ENCODE results near the gene GRIN2C.
A peak's percentile ranks its signal among the peaks of the same experiment; 100 is the strongest.

GRIN2C gene

GRCh38 chr17:74863420-74864296, 4.0 kb upstream of the GRIN2C start:
- POLR2A ChIA-PET = no interaction called here

GRCh38 chr17:74862919-74863318, 3.2 kb upstream of the GRIN2C start:
- no peak for TF ChIP-seq CTCF (IDR thresholded peaks at IDR 0.05; ENCODE audit: control extremely low read depth, extremely low read depth, low read depth, missing control alignments)
- POLR2A ChIA-PET = no interaction called here
- CTCF ChIA-PET = interaction anchor here (0.6 to 12.9 kb wide), 29 partner anchors 8 to 492 kb away, joined by 3 to 248 read pairs (median 5); partner anchors contain the start of genes FDXR, NAT9 and RAB37

More at GRCh38 chr17:74863420-74864296, 4.0 kb upstream of the GRIN2C start:
- CTCF ChIA-PET = interaction anchor here (0.8 to 12.9 kb wide), 21 partner anchors 10 to 207 kb away, joined by 3 to 248 read pairs (median 10); partner anchors contain the start of genes FDXR, OTOP2 and RAB37
- DNase-seq (ENCODE audit: extremely low spot score) = no peak
- no peak for TF ChIP-seq CTCF (IDR thresholded peaks at IDR 0.05; ENCODE audit: control extremely low read depth, extremely low read depth, low read depth, missing control alignments)

GRCh38 chr17:74862108-74862901, 2.6 kb upstream of the GRIN2C start:
- POLR2A ChIA-PET = interaction anchor here (0.6 kb wide), 1 partner anchor 70 kb away, joined by 3 read pairs; no protein-coding TSS in a partner anchor
- TF ChIP-seq CTCF (IDR thresholded peaks at IDR 0.05; ENCODE audit: control extremely low read depth, extremely low read depth, low read depth, missing control alignments) = peak; percentile 69
- peak; percentile 74 for DNase-seq (ENCODE audit: extremely low spot score)
- CTCF ChIA-PET = interaction anchor here (0.6 to 12.9 kb wide), 26 partner anchors 8 to 491 kb away, joined by 3 to 248 read pairs (median 6); partner anchors contain the start of genes FDXR, NAT9 and RAB37

More at GRCh38 chr17:74862919-74863318, 3.2 kb upstream of the GRIN2C start:
- DNase-seq (ENCODE audit: extremely low spot score) = no peak

GRCh38 chr17:74861662-74862107, 2.0 kb upstream of the GRIN2C start:
- no peak for DNase-seq (ENCODE audit: extremely low spot score)
- ChIA-PET POLR2A (interaction anchor here (0.6 kb wide), 1 partner anchor 70 kb away, joined by 3 read pairs; no protein-coding TSS in a partner anchor), CTCF (interaction anchor here (1.0 to 12.9 kb wide), 21 partner anchors 8 to 205 kb away, joined by 3 to 248 read pairs (median 9); partner anchors contain the start of genes FDXR and RAB37)
- TF ChIP-seq CTCF (IDR thresholded peaks at IDR 0.05; ENCODE audit: control extremely low read depth, extremely low read depth, low read depth, missing control alignments) = no peak

- TF ChIP-seq CTCF (IDR thresholded peaks at IDR 0.05; ENCODE audit: control extremely low read depth, extremely low read depth, low read depth, missing control alignments) = no peak
- ChIA-PET CTCF (interaction anchor here (1.3 to 12.9 kb wide), 13 partner anchors 8 to 123 kb away, joined by 3 to 248 read pairs (median 16); partner anchors contain the start of genes FDXR and RAB37), POLR2A (no interaction called here)
- no peak for DNase-seq (ENCODE audit: extremely low spot score)
Measured at GRCh38 chr17:74860872-74861661, 1.4 kb upstream of the GRIN2C start.
